GM23248 (cell line): ENCODE data around the gene NVL.

Experiments
- EZH2 ChIP-seq: fragments of 200-600 bp; sonication (generic); IDR thresholded peaks from 2 replicates; pipeline ENCODE4 v1.6.1; 2018; ENCODE audit warnings: antibody characterized with exemption, mild to moderate bottlenecking; ENCODE audit not compliant: insufficient read depth, poor library complexity, severe bottlenecking
- EZH2phosphoT487 ChIP-seq: fragments of 200-600 bp; sonication (generic); IDR thresholded peaks from 2 replicates; pipeline ENCODE4 v1.6.1; 2018; ENCODE audit warnings: antibody characterized with exemption, moderate library complexity, mild to moderate bottlenecking, low read depth; ENCODE audit not compliant: insufficient read depth

DNA sequence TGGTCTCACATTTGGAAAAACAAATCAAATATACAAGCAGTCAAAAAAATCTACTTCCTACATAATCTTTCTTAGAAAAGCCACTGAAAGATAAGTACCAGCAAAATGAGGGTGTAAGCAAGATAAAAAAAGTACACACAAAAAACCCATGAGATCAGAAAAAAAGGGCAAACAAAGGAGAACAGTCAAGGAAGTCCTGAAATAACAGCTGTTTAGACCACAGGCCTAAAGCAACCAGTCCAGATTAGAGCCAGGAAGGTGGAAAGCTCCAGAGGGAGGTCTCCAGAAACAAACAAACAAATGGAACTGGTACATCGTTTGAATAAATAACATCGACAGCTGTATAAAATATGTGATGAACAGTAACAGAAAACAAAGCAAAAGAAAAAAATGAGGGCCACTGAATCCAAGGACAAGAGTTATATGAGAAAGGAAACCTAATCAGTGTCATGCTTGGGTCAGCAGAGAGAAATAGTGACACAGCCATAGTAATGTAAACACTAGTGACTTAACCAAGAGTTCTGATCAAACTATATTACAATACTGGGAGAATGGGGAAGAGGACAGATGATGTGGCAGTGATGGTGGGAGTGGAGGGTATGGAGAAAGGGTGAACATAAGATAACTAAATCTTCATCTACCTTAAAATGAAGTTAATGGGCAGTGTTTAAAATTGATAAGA is 67.5 kb downstream of the NVL start:
- no peak for TF ChIP-seq EZH2
- no peak for TF ChIP-seq EZH2phosphoT487
